Measurements from ENCODE around the gene RTP5.

The RTP5 gene

GRCh38 chr2:241843321-241844065 lies 26.0 kb upstream of the RTP5 start:
- no peak for DNase-seq (ENCODE audit: low spot score)

- peak; percentile 59 for DNase-seq (ENCODE audit: low spot score)
These were observed 25.3 kb upstream of the RTP5 start for GRCh38 chr2:241844066-241844728.

- no peak for DNase-seq (ENCODE audit: low spot score)
These were observed 24.5 kb upstream of the RTP5 start for GRCh38 chr2:241844831-241845578.

- no peak for DNase-seq (ENCODE audit: low spot score)
These were observed 23.1 kb upstream of the RTP5 start for GRCh38 chr2:241846406-241846805.

- DNase-seq (ENCODE audit: low spot score), result no peak
These were observed 20.5 kb upstream of the RTP5 start for GRCh38 chr2:241848761-241849615.

GRCh38 chr2:241849616-241850543 lies 19.6 kb upstream of the RTP5 start:
- DNase-seq (ENCODE audit: low spot score), result no peak

- DNase-seq (ENCODE audit: low spot score), result no peak
These were observed 18.8 kb upstream of the RTP5 start for GRCh38 chr2:241850544-241851324.

- DNase-seq (ENCODE audit: low spot score), result no peak
These were observed 18.0 kb upstream of the RTP5 start for GRCh38 chr2:241851325-241852115.

- no peak for DNase-seq (ENCODE audit: low spot score)
These were observed 17.2 kb upstream of the RTP5 start for GRCh38 chr2:241852116-241852980.

- no peak for DNase-seq (ENCODE audit: low spot score)
These were observed 16.4 kb upstream of the RTP5 start for GRCh38 chr2:241852981-241853631.

- DNase-seq (ENCODE audit: low spot score), result no peak
These were observed 15.7 kb upstream of the RTP5 start for GRCh38 chr2:241853651-241854341.

- DNase-seq (ENCODE audit: low spot score), result no peak
These were observed 14.9 kb upstream of the RTP5 start for GRCh38 chr2:241854342-241855244.

GRCh38 chr2:241855245-241855887 lies 14.2 kb upstream of the RTP5 start:
- DNase-seq (ENCODE audit: low spot score), result no peak

GRCh38 chr2:241855888-241856422 lies 13.6 kb upstream of the RTP5 start:
- DNase-seq (ENCODE audit: low spot score), result no peak

GRCh38 chr2:241857041-241857541 lies 12.4 kb upstream of the RTP5 start:
- no peak for DNase-seq (ENCODE audit: low spot score)
